HepG2 (cell line): ENCODE results near the gene ARHGAP26. TPM values are rescaled to one million over a fixed set of nuclear protein-coding genes. Genes with fewer than 3 reads are reported as not detected.

ENCODE experiments used
- ATAC-seq: fragments of 200-7000 bp; cut with Tn5 transposase; 3 replicates; pipeline ENCODE4 v1.9.1; 2020; ENCODE audit warnings: mild to moderate bottlenecking, moderate library complexity
- BruUV-seq: library from RNA; stranded (reverse); fragments of 400-500 nt; replicated peaks from 2 replicates; lab custom pipeline; 2021; lab: Mats Ljungman, UMichigan
- CTCF ChIA-PET: fragments of 300-600 bp; formaldehyde crosslinking; extraction: SDS; loops from one replicate; lab custom pipeline; 2021; ENCODE audit warnings: low total read pairs, inconsistent platforms, low intra/inter-chr PET ratio; lab: Yijun Ruan, JAX
- POLR2A ChIA-PET: fragments of 350-600 bp; sonication (Branson Sonifier 250); formaldehyde crosslinking; loops from one replicate; lab custom pipeline; 2020; ENCODE audit warnings: antibody characterized with exemption, inconsistent platforms; lab: Yijun Ruan, JAX
- DNase-seq: peaks from one replicate; pipeline ENCODE4 v3.0.0-alpha.2; 2015; ENCODE audit warnings: low spot score
- FAIRE-seq: peaks from 3 replicates; lab custom pipeline; 2011; peaks lifted over from hg19 to GRCh38; lab: Jason Lieb, UNC
- H2AFZ ChIP-seq: one replicate; pipeline ENCODE4 v1.6.1; 2011; ENCODE audit warnings: low read length, inconsistent platforms
- H3K27ac ChIP-seq: fragments of 300-600 bp; 3 replicates; pipeline ENCODE4 v1.8.0; 2011; ENCODE audit warnings: mixed run types, mild to moderate bottlenecking, mixed read lengths, low read length, inconsistent platforms; ENCODE audit not compliant: insufficient read depth; ENCODE audit errors: extremely low read length
- H3K27me3 ChIP-seq, 2 experiments: fragments of 200-600 bp in 1 of 2; 2 replicates in 1 of 2; 3 replicates in 1 of 2; pipeline versions ENCODE4 v1.6.0 to v1.8.0; 2011; ENCODE audit warnings: low read length in 2 of 2, mild to moderate bottlenecking in 2 of 2, moderate library complexity in 2 of 2, inconsistent platforms in 1 of 2; ENCODE audit not compliant: insufficient read depth in 2 of 2, control insufficient read depth in 1 of 2
- H3K36me3 ChIP-seq, 2 experiments: fragments of 200-600 bp in 1 of 2; replicated peaks in 1 of 2; 2 replicates in 1 of 2; 3 replicates in 1 of 2; pipeline versions ENCODE4 v1.5.1 to v1.8.0; 2011; ENCODE audit warnings: low read length in 2 of 2, inconsistent platforms in 1 of 2; ENCODE audit not compliant: insufficient read depth in 2 of 2, control insufficient read depth in 1 of 2
- H3K4me1 ChIP-seq: 2 replicates; pipeline ENCODE4 v1.5.1; 2012; ENCODE audit warnings: low read length, inconsistent platforms; ENCODE audit not compliant: insufficient read depth
- H3K4me2 ChIP-seq: 2 replicates; pipeline ENCODE4 v1.6.0; 2011; ENCODE audit warnings: low read depth, low read length, inconsistent platforms
- H3K4me3 ChIP-seq, 3 experiments: fragments of 200-600 bp in 1 of 3; sonication (generic), shearing (Covaris generic) in 1 of 3; replicated peaks in 1 of 3; 2 replicates each; pipeline ENCODE4 v1.5.1; 2011 to 2016; ENCODE audit warnings: low read length in 3 of 3, inconsistent platforms in 2 of 3, low read depth in 2 of 3, mild to moderate bottlenecking in 2 of 3, control low read depth in 1 of 3, mixed read lengths in 1 of 3; ENCODE audit not compliant: insufficient read depth in 1 of 3
- H3K79me2 ChIP-seq: one replicate; pipeline ENCODE4 v1.6.1; 2011; ENCODE audit warnings: low read length, inconsistent platforms; ENCODE audit not compliant: insufficient read depth
- H3K9ac ChIP-seq: 2 replicates; pipeline ENCODE4 v1.6.0; 2011; ENCODE audit warnings: mild to moderate bottlenecking, low read depth, low read length, inconsistent platforms; ENCODE audit not compliant: insufficient read depth
- H3K9me3 ChIP-seq: 2 replicates; pipeline ENCODE4 v1.5.1; 2012; ENCODE audit warnings: mild to moderate bottlenecking, low read length
- H4K20me1 ChIP-seq: 2 replicates; pipeline ENCODE4 v1.6.0; 2011; ENCODE audit warnings: inconsistent platforms, mild to moderate bottlenecking, low read length, moderate library complexity; ENCODE audit not compliant: insufficient read depth
- ATF4 ChIP-seq, 2 experiments: fragments of 450-650 bp in 1 of 2; sonication (generic) in 1 of 2; formaldehyde crosslinking; IDR thresholded peaks; 2 replicates each; pipeline versions ENCODE4 v1.5.0 to v1.8.0; 2020 to 2022; ENCODE audit warnings: mild to moderate bottlenecking in 1 of 2, missing genetic modification reagents in 1 of 2
- KDM1A ChIP-seq: IDR thresholded peaks from 2 replicates; pipeline ENCODE4 v1.6.1; 2016; ENCODE audit warnings: missing compliant biosample characterization
- MAFF ChIP-seq: IDR thresholded peaks from 2 replicates; pipeline ENCODE4 v1.6.1; 2011; ENCODE audit warnings: low read depth, low read length, improper control_type of control experiment
- MAFK ChIP-seq, 2 experiments: IDR thresholded peaks in 1 of 2; conservative IDR thresholded peaks in 1 of 2; 2 replicates each; pipeline ENCODE4 v1.6.1; 2011; ENCODE audit warnings: improper control_type of control experiment in 2 of 2, low read length in 2 of 2
- MED13 ChIP-seq: sonication (generic); formaldehyde crosslinking; IDR thresholded peaks from 2 replicates; pipeline ENCODE4 v1.5.0; 2020; ENCODE audit warnings: missing genetic modification reagents
- ZBTB21 ChIP-seq: sonication (generic); formaldehyde crosslinking; IDR thresholded peaks from 2 replicates; pipeline ENCODE4 v1.4.0; 2020; ENCODE audit warnings: missing genetic modification reagents
- ZBTB26 ChIP-seq: IDR thresholded peaks from 2 replicates; pipeline ENCODE4 v1.6.1; 2016; ENCODE audit warnings: missing compliant biosample characterization, missing genetic modification reagents, borderline replicate concordance
- ZBTB38 ChIP-seq: sonication (generic); formaldehyde crosslinking; IDR thresholded peaks from 2 replicates; pipeline ENCODE4 v1.5.1; 2020; ENCODE audit warnings: mild to moderate bottlenecking, missing genetic modification reagents
- ZNF10 ChIP-seq: sonication (generic); formaldehyde crosslinking; IDR thresholded peaks from 2 replicates; pipeline ENCODE4 v1.4.0; 2020; ENCODE audit warnings: mild to moderate bottlenecking, low read depth, missing genetic modification reagents, borderline replicate concordance
- ZNF251 ChIP-seq: sonication (generic); formaldehyde crosslinking; IDR thresholded peaks from 2 replicates; pipeline ENCODE4 v1.9.0; 2021; ENCODE audit warnings: mild to moderate bottlenecking, missing genetic modification reagents
- ZNF264 ChIP-seq: sonication (generic); formaldehyde crosslinking; IDR thresholded peaks from 2 replicates; pipeline ENCODE4 v1.4.0; 2020; ENCODE audit warnings: missing genetic modification reagents
- ZNF274 ChIP-seq: sonication (generic); formaldehyde crosslinking; IDR thresholded peaks from 2 replicates; pipeline ENCODE4 v1.5.1; 2020; ENCODE audit warnings: mild to moderate bottlenecking, missing genetic modification reagents
- ZNF362 ChIP-seq: sonication (generic); formaldehyde crosslinking; IDR thresholded peaks from 2 replicates; pipeline ENCODE4 v1.4.0; 2020; ENCODE audit warnings: missing genetic modification reagents, mild to moderate bottlenecking, borderline replicate concordance
- ZNF597 ChIP-seq: sonication (generic); formaldehyde crosslinking; IDR thresholded peaks from 2 replicates; pipeline ENCODE4 v1.5.0; 2020; ENCODE audit warnings: missing genetic modification reagents
- WGBS: methylation state at CpG from one replicate; pipeline ENCODE4 v1.1.6; 2017; ENCODE audit warnings: low lambda C conversion rate; 5-methylcytosine and 5-hydroxymethylcytosine counted together
- in situ Hi-C: cut with HindIII; loops from 2 replicates; pipeline ENCODE4 v1.10.0; 2017; ENCODE audit warnings: low pct_unique_long_range_greater_than_20kb; ENCODE audit not compliant: extremely low pct_ligation_motif_present
- intact Hi-C: fragments of 100-400 bp; cut with micrococcal nuclease; formaldehyde crosslinking; loops from one replicate; pipeline ENCODE4 v1.10.0; 2022; ENCODE audit not compliant: unreplicated experiment
- polyA plus RNA-seq, 8 experiments: library from polyadenylated mRNA; depleted of rRNA in 3 of 8; stranded (reverse) in 7 of 8; unstranded in 1 of 8; fragments of >200 nt; fragmentation: Illumina TruSeq in 4 of 8; extraction: Trizol in 4 of 8; gene quantifications; 2 replicates each; pipeline versions ENCODE4 v1.2.1 to v1.2.3, GENCODE V29; 2011 to 2016; ENCODE audit warnings: low read depth in 4 of 8, missing spikeins in 1 of 8, mixed read lengths in 1 of 8; ENCODE audit not compliant: insufficient read depth in 1 of 8
- total RNA-seq, 5 experiments: library from RNA; depleted of rRNA; stranded (reverse); fragments of >200 nt; fragmentation: Illumina TruSeq; extraction: Trizol; gene quantifications; 2 replicates each; pipeline ENCODE4 v1.2.3, GENCODE V29; 2016; ENCODE audit warnings: low read depth in 1 of 5

ARHGAP26 gene
- total and polyA plus RNA-seq, 2 of the 13 experiments (the other 11 are each of a cell fraction or from before 2014, with no cell fraction given): 9.6 to 18.2 TPM

GRCh38 chr5:143041972-143042770 is 272.0 kb downstream of the ARHGAP26 start:
- Histone ChIP-seq H3K27ac (no peak overlapping the region), H3K9me3 (no peaks in the 10 kb centered on the region), H2AFZ (no peak overlapping the region), H3K27me3 (no peaks in the 10 kb centered on the region; a peak in 1 of 5 replicates), H3K4me2 (no peak overlapping the region), H3K4me3 (no peak overlapping the region), H3K4me1 (no peaks in the 10 kb centered on the region), H3K36me3 (peaks cover 3 to 13% of the 10 kb centered on the region in 2 experiments; a peak in 4 of 5 replicates), H3K79me2 (no peaks in the 10 kb centered on the region), H4K20me1 (no peaks in the 10 kb centered on the region), H3K9ac (no peak overlapping the region)
- BruUV-seq: no TSS peak
- DNase-seq: no peak
- intact Hi-C loops (no loop called here), in situ Hi-C loops (no loop called here)
- ATAC-seq: no peak
- WGBS: 90% methylated on average over 6 of the region's 6 CpGs
- ChIA-PET CTCF (no interaction called here), POLR2A (no interaction called here)
- FAIRE-seq: no peak
- no peak for TF ChIP-seq ZBTB38 (CRISPR knock-in tag)
- no peak for TF ChIP-seq ZNF274
- TF ChIP-seq MED13 (CRISPR knock-in tag): no peak
- TF ChIP-seq ZNF264: no peak
- peak; percentile 78 for TF ChIP-seq MAFF
- TF ChIP-seq ZNF362 (CRISPR knock-in tag): no peak
- peak; percentile 75 to 81 for TF ChIP-seq MAFK (conservative IDR thresholded peaks at IDR 0.05 in 1 of 2, IDR thresholded peaks at IDR 0.05 in 1 of 2; ENCODE audit: low read length in 2 of 2)
- TF ChIP-seq ATF4 (CRISPR knock-in tag; IDR thresholded peaks at IDR 0.05): no peak
- TF ChIP-seq ZNF597 (CRISPR knock-in tag): no peak
- TF ChIP-seq ZNF10 (CRISPR knock-in tag): no peak
- no peak for TF ChIP-seq ZBTB26 (CRISPR knock-in tag)
- no peak for TF ChIP-seq ZNF251
- TF ChIP-seq KDM1A (CRISPR knock-in tag): no peak
- no peak for TF ChIP-seq ZBTB21 (CRISPR knock-in tag)
